Nephron progenitor cell (in vitro differentiated cells): ENCODE results near the gene NOVA1.

Experiments
- DNase-seq: peaks from one replicate; pipeline ENCODE4 v3.0.0; 2021
- H3K27ac Mint-ChIP-seq: 2 replicates; pipeline ENCODE4 v1.8.0; 2021; ENCODE audit warnings: mild to moderate bottlenecking, moderate library complexity, mixed read lengths
- H3K27me3 Mint-ChIP-seq: 2 replicates; pipeline ENCODE4 v1.8.0; 2021; ENCODE audit warnings: mild to moderate bottlenecking, low read depth, mixed read lengths; ENCODE audit not compliant: poor library complexity
- H3K36me3 Mint-ChIP-seq: 2 replicates; pipeline ENCODE4 v1.8.0; 2021; ENCODE audit warnings: low read depth, mixed read lengths
- H3K4me1 Mint-ChIP-seq: 2 replicates; pipeline ENCODE4 v1.8.0; 2021; ENCODE audit warnings: mixed read lengths
- H3K4me3 Mint-ChIP-seq: 2 replicates; pipeline ENCODE4 v1.8.0; 2021; ENCODE audit warnings: mild to moderate bottlenecking, moderate library complexity, mixed read lengths
- H3K9me3 Mint-ChIP-seq: 2 replicates; pipeline ENCODE4 v1.8.0; 2021; ENCODE audit warnings: mild to moderate bottlenecking, moderate library complexity, mixed read lengths
- CTCF ChIP-seq: fragments of 200-600 bp; sonication (generic); IDR thresholded peaks from 2 replicates; pipeline ENCODE4 v1.5.0; 2021; ENCODE audit warnings: antibody characterized with exemption

NOVA1 gene

GRCh38 chr14:26398616-26399015 is 199.2 kb downstream of the NOVA1 start:
- H3K4me3 Mint-ChIP-seq, result no peak overlapping the region
- no peaks in the 10 kb centered on the region for H3K36me3 Mint-ChIP-seq
- H3K27ac Mint-ChIP-seq, result no peak overlapping the region
- H3K4me1 Mint-ChIP-seq, result peaks cover 28% of the 10 kb centered on the region
- H3K9me3 Mint-ChIP-seq, result no peaks in the 10 kb centered on the region
- peaks cover 38% of the 10 kb centered on the region for H3K27me3 Mint-ChIP-seq
- no peak for TF ChIP-seq CTCF
- DNase-seq, result no peak
